NCI-H2029 treated with DMSO at 0.1 percent for 48 hours (cell line): Measurements from ENCODE around the gene KDM4B.

ENCODE experiments used
- DNase-seq: peaks from one replicate; lab custom pipeline; 2025; lab: John Stamatoyannopoulos, UW

KDM4B gene

GRCh38 chr19:5104871-5105351 lies 136.0 kb downstream of the KDM4B start:
- DNase-seq, result no peak

GRCh38 chr19:5106191-5106726 lies 137.3 kb downstream of the KDM4B start:
- DNase-seq, result no peak

GRCh38 chr19:5106971-5107370 lies 138.1 kb downstream of the KDM4B start:
- DNase-seq, result no peak

DNA sequence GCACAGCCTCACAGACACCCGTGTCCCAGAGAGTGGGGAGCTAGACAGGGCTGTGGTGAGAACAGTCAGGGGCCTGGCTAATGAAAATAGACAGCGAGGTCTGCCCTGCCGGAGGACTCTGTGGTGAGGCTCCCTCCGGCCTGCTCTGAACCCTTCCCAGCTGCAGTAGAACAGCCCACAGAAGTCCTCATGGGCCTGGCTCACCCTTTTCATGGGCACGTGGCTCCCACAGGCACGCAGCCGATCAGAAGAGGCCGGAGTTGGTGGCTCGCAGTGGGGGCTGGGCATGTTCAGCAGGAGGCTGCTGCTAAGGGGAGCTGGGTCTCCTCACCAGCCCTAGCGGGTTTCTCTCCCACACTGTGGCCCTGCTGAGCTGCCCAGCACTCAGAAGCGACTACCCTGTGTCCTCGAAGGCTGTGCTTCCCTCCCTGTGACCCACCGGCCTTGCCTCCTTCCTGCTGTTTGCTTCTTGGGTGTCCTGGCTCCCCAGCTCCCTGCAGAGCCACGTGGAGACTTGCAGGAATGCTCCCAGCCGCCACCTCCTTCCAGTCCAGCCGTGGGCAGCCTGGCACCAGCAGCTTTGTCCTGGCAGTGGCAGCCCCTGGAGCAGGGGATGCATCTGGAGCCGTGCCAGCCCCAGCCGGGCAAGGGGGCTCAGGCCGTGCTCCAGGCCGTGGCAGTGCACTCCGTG lies 138.7 kb downstream of the KDM4B start:
- DNase-seq, result no peak

- DNase-seq, result no peak
Measured at GRCh38 chr19:5108123-5108596, 139.2 kb downstream of the KDM4B start.

- DNase-seq, result no peak
Measured at GRCh38 chr19:5108866-5109265, 140.0 kb downstream of the KDM4B start.

DNA sequence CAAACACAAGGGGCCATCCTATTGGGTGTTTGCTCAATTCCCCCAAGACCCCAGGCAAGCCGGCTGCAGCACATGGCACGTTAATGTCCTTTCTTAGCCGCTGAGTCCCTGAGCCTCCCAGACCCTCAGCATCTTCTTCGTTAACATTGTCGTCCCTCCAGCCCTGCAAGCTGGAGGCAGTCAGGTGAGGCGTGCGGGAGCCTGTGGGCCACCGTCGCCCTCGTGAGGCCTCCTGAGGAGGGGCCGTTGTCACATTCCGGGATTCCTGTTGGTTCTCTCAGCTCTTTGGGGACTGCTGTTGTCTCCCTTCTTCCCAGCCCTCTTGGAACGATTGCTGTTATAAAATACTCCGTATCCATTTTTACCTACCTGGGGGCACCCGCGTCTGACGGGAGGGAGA lies 140.6 kb downstream of the KDM4B start:
- no peak for DNase-seq

GRCh38 chr19:5110546-5110945 lies 141.6 kb downstream of the KDM4B start:
- DNase-seq, result no peak

- no peak for DNase-seq
Measured at GRCh38 chr19:5111051-5111450, 142.1 kb downstream of the KDM4B start.

GRCh38 chr19:5112175-5112574 lies 143.3 kb downstream of the KDM4B start:
- DNase-seq, result no peak

- DNase-seq, result no peak
Measured at GRCh38 chr19:5112681-5113575, 144.0 kb downstream of the KDM4B start.

- no peak for DNase-seq
Measured at GRCh38 chr19:5113633-5114586, 145.0 kb downstream of the KDM4B start.

- DNase-seq, result no peak
Measured at GRCh38 chr19:5114727-5115126, 145.8 kb downstream of the KDM4B start.

DNA sequence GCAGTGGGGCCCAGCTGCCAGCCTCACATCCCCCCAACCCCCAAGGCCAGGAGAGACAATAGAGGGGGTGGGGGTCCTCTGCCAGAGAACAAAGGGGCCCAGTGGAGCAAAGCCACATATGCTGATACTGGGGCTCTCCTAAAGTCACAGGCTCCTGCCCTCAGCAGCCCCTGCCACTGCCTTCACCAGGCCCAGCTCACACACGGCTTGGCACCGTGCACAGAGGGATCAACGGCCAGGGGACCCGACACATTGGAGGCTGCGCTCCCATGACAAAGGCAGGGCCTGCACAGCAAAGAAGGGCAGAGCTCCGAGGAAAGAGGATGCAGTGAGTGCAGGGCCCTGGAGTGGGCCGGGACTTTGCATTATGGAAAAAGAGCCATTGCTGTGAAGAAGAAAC lies 146.4 kb downstream of the KDM4B start:
- DNase-seq, result no peak

- no peak for DNase-seq
Measured at GRCh38 chr19:5115771-5116202, 146.9 kb downstream of the KDM4B start.

GRCh38 chr19:5116292-5116691 lies 147.4 kb downstream of the KDM4B start:
- DNase-seq, result no peak

DNA sequence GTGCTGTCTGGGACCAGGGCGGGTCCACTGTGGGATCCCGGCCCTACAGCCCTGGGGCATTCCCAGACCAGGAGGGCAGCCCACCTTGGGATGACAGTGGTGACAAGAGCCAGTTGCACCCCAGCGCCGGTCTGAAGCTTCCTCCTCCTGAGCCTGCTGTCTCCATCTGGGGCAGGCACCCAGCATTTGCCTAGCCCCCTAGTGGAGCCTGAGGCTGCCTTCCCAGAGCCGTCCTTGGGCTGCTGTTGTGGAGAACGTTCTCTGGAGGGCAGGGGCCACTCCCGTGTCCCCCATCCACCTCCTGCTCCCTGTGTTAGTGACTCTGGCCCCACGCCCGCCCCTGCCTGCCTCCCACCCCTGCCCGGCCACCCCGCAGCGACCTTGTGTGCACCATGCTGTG lies 148.5 kb downstream of the KDM4B start:
- DNase-seq, result no peak

GRCh38 chr19:5118026-5118425 lies 149.1 kb downstream of the KDM4B start:
- no peak for DNase-seq

DNA sequence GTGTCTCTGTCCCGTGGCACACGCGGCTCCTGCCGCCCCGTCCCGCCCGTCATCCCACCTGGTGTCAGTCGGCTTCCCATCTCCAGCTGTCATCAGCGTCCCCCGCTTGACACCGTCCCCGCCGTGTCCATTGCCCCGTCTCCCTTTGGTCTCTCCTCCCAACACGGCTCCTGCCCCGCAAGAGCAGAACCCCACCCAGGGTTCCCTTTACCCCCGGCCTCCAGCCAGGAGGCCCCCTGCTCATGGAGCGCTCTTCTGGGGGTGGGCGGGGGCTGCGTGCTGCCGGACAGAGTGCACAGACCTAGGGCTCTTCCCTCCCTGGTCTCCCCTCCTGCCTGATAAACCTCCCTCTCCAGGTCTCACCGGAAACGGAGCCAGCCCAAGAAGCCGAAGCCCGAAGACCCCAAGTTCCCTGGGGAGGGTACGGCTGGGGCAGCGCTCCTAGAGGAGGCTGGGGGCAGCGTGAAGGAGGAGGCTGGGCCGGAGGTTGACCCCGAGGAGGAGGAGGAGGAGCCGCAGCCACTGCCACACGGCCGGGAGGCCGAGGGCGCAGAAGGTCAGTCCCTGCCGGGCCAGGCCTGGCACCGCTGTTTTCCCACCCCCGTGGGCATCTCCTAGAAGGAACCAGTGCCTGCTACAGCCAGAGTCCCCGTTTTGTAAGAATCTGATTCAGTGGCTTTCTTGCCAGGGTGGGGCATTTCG lies 150.5 kb downstream of the KDM4B start:
- DNase-seq, result no peak

- no peak for DNase-seq
Measured at GRCh38 chr19:5120321-5120720, 151.4 kb downstream of the KDM4B start.

- no peak for DNase-seq
Measured at GRCh38 chr19:5120833-5121232, 151.9 kb downstream of the KDM4B start.
